ENCODE measurements around the gene PLS3. TPM values are rescaled to one million over a fixed set of nuclear protein-coding genes. Genes with fewer than 3 reads are reported as not detected.

The PLS3 gene
- total and polyA plus RNA-seq, 2 donors = 45.0 to 65.3 TPM

GRCh38 chrX:115561605-115562479 is 868 bp downstream of the PLS3 start:
- WGBS = 1% methylated on average over 55 of the region's 55 CpGs
- Histone ChIP-seq H3K27ac (ENCODE audit: low read depth in 1 of 2, low read length in 1 of 2) (peak overlapping the region; percentile 58 to 69), H3K27me3 (ENCODE audit: control insufficient read depth in 2 of 2, insufficient read depth in 1 of 2, low read length in 1 of 2) (peaks cover 0 to 29% of the 10 kb centered on the region in 2 donors), H3K36me3 (ENCODE audit: control insufficient read depth in 2 of 2, insufficient read depth in 2 of 2, low read length in 1 of 2) (no peaks in the 10 kb centered on the region), H3K4me1 (ENCODE audit: control insufficient read depth in 2 of 2, insufficient read depth in 2 of 2, low read length in 2 of 2) (no peaks in the 10 kb centered on the region), H3K9me3 (ENCODE audit: control insufficient read depth in 2 of 2, insufficient read depth in 1 of 2, low read length in 1 of 2) (no peaks in the 10 kb centered on the region), H3K4me3 (ENCODE audit: low read length in 2 of 2) (peak overlapping the region; percentile 44 to 46)
- peak in 2 of 9 donors; percentile 8 to 20 for DNase-seq (ENCODE audit: low read depth in 6 of 9, low spot score in 9 of 9)

- no peak for DNase-seq (ENCODE audit: low read depth in 6 of 9, low spot score in 9 of 9)
- Histone ChIP-seq H3K4me3 (ENCODE audit: low read length in 2 of 2) (peak overlapping the region in 1 of 2 donors; percentile 46), H3K4me1 (ENCODE audit: control insufficient read depth in 2 of 2, insufficient read depth in 2 of 2, low read length in 2 of 2) (no peaks in the 10 kb centered on the region), H3K9me3 (ENCODE audit: control insufficient read depth in 2 of 2, insufficient read depth in 1 of 2, low read length in 1 of 2) (no peaks in the 10 kb centered on the region), H3K27me3 (ENCODE audit: control insufficient read depth in 2 of 2, insufficient read depth in 1 of 2, low read length in 1 of 2) (peaks cover 0 to 29% of the 10 kb centered on the region in 2 donors), H3K36me3 (ENCODE audit: control insufficient read depth in 2 of 2, insufficient read depth in 2 of 2, low read length in 1 of 2) (no peaks in the 10 kb centered on the region), H3K27ac (ENCODE audit: low read depth in 1 of 2, low read length in 1 of 2) (peak overlapping the region in 1 of 2 donors; percentile 32)
- WGBS = 67% methylated on average over 9 of the region's 9 CpGs
Measured at GRCh38 chrX:115562480-115562847, 1.5 kb downstream of the PLS3 start.

GRCh38 chrX:115563633-115564162 is 2.7 kb downstream of the PLS3 start:
- Histone ChIP-seq H3K27me3 (ENCODE audit: control insufficient read depth in 2 of 2, insufficient read depth in 1 of 2, low read length in 1 of 2) (peaks cover 0 to 29% of the 10 kb centered on the region in 2 donors), H3K4me3 (ENCODE audit: low read length in 2 of 2) (no peak overlapping the region), H3K36me3 (ENCODE audit: control insufficient read depth in 2 of 2, insufficient read depth in 2 of 2, low read length in 1 of 2) (no peaks in the 10 kb centered on the region), H3K4me1 (ENCODE audit: control insufficient read depth in 2 of 2, insufficient read depth in 2 of 2, low read length in 2 of 2) (no peaks in the 10 kb centered on the region), H3K27ac (ENCODE audit: low read depth in 1 of 2, low read length in 1 of 2) (no peak overlapping the region), H3K9me3 (ENCODE audit: control insufficient read depth in 2 of 2, insufficient read depth in 1 of 2, low read length in 1 of 2) (no peaks in the 10 kb centered on the region)
- DNase-seq (ENCODE audit: low read depth in 6 of 9, low spot score in 9 of 9) = no peak
- 49% methylated on average over 4 of the region's 4 CpGs for WGBS

- Histone ChIP-seq H3K9me3 (ENCODE audit: control insufficient read depth in 2 of 2, insufficient read depth in 1 of 2, low read length in 1 of 2) (no peaks in the 10 kb centered on the region), H3K4me3 (ENCODE audit: low read length in 2 of 2) (no peak overlapping the region), H3K27ac (ENCODE audit: low read depth in 1 of 2, low read length in 1 of 2) (no peak overlapping the region), H3K27me3 (ENCODE audit: control insufficient read depth in 2 of 2, insufficient read depth in 1 of 2, low read length in 1 of 2) (peaks cover 0 to 27% of the 10 kb centered on the region in 2 donors), H3K4me1 (ENCODE audit: control insufficient read depth in 2 of 2, insufficient read depth in 2 of 2, low read length in 2 of 2) (no peaks in the 10 kb centered on the region), H3K36me3 (ENCODE audit: control insufficient read depth in 2 of 2, insufficient read depth in 2 of 2, low read length in 1 of 2) (no peaks in the 10 kb centered on the region)
- no peak for DNase-seq (ENCODE audit: low read depth in 6 of 9, low spot score in 9 of 9)
- WGBS = 91% methylated on average over 2 of the region's 2 CpGs
Measured at GRCh38 chrX:115564243-115564642, 3.3 kb downstream of the PLS3 start.

- H3K36me3 ChIP-seq (ENCODE audit: control insufficient read depth in 2 of 2, insufficient read depth in 2 of 2, low read length in 1 of 2) = no peaks in the 10 kb centered on the region
- 88% methylated on average over 2 of the region's 2 CpGs for WGBS
- DNase-seq (ENCODE audit: low read depth in 6 of 9, low spot score in 9 of 9) = no peak
Measured at GRCh38 chrX:115565888-115566287, 4.9 kb downstream of the PLS3 start.

GRCh38 chrX:115571712-115572111 is 10.7 kb downstream of the PLS3 start:
- no peaks in the 10 kb centered on the region for H3K27me3 ChIP-seq (ENCODE audit: control insufficient read depth in 2 of 2, insufficient read depth in 1 of 2, low read length in 1 of 2)
- no peaks in the 10 kb centered on the region for H3K4me1 ChIP-seq (ENCODE audit: control insufficient read depth in 2 of 2, insufficient read depth in 2 of 2, low read length in 2 of 2)
- no peaks in the 10 kb centered on the region for H3K9me3 ChIP-seq (ENCODE audit: control insufficient read depth in 2 of 2, insufficient read depth in 1 of 2, low read length in 1 of 2)
- DNase-seq (ENCODE audit: low read depth in 6 of 9, low spot score in 9 of 9) = no peak
- no peaks in the 10 kb centered on the region for H3K36me3 ChIP-seq (ENCODE audit: control insufficient read depth in 2 of 2, insufficient read depth in 2 of 2, low read length in 1 of 2)
- H3K4me3 ChIP-seq (ENCODE audit: low read length in 2 of 2) = no peak overlapping the region
- H3K27ac ChIP-seq (ENCODE audit: low read depth in 1 of 2, low read length in 1 of 2) = no peak overlapping the region

More at GRCh38 chrX:115565888-115566287, 4.9 kb downstream of the PLS3 start:
- Histone ChIP-seq H3K27ac (ENCODE audit: low read depth in 1 of 2, low read length in 1 of 2) (no peak overlapping the region), H3K9me3 (ENCODE audit: control insufficient read depth in 2 of 2, insufficient read depth in 1 of 2, low read length in 1 of 2) (no peaks in the 10 kb centered on the region), H3K4me1 (ENCODE audit: control insufficient read depth in 2 of 2, insufficient read depth in 2 of 2, low read length in 2 of 2) (no peaks in the 10 kb centered on the region), H3K27me3 (ENCODE audit: control insufficient read depth in 2 of 2, insufficient read depth in 1 of 2, low read length in 1 of 2) (peaks cover 0 to 18% of the 10 kb centered on the region in 2 donors), H3K4me3 (ENCODE audit: low read length in 2 of 2) (no peak overlapping the region)

- Histone ChIP-seq H3K36me3 (ENCODE audit: control insufficient read depth in 2 of 2, insufficient read depth in 2 of 2, low read length in 1 of 2) (no peaks in the 10 kb centered on the region), H3K4me3 (ENCODE audit: low read length in 2 of 2) (no peak overlapping the region), H3K27ac (ENCODE audit: low read depth in 1 of 2, low read length in 1 of 2) (no peak overlapping the region), H3K4me1 (ENCODE audit: control insufficient read depth in 2 of 2, insufficient read depth in 2 of 2, low read length in 2 of 2) (no peaks in the 10 kb centered on the region), H3K27me3 (ENCODE audit: control insufficient read depth in 2 of 2, insufficient read depth in 1 of 2, low read length in 1 of 2) (no peaks in the 10 kb centered on the region), H3K9me3 (ENCODE audit: control insufficient read depth in 2 of 2, insufficient read depth in 1 of 2, low read length in 1 of 2) (no peaks in the 10 kb centered on the region)
- WGBS = 99% methylated on average over 2 of the region's 2 CpGs
- DNase-seq (ENCODE audit: low read depth in 6 of 9, low spot score in 9 of 9) = no peak
Measured at GRCh38 chrX:115573185-115573584, 12.2 kb downstream of the PLS3 start.

- Histone ChIP-seq H3K36me3 (ENCODE audit: control insufficient read depth in 2 of 2, insufficient read depth in 2 of 2, low read length in 1 of 2) (no peaks in the 10 kb centered on the region), H3K27ac (ENCODE audit: low read depth in 1 of 2, low read length in 1 of 2) (no peak overlapping the region), H3K4me3 (ENCODE audit: low read length in 2 of 2) (no peak overlapping the region), H3K4me1 (ENCODE audit: control insufficient read depth in 2 of 2, insufficient read depth in 2 of 2, low read length in 2 of 2) (no peaks in the 10 kb centered on the region), H3K27me3 (ENCODE audit: control insufficient read depth in 2 of 2, insufficient read depth in 1 of 2, low read length in 1 of 2) (no peaks in the 10 kb centered on the region), H3K9me3 (ENCODE audit: control insufficient read depth in 2 of 2, insufficient read depth in 1 of 2, low read length in 1 of 2) (no peaks in the 10 kb centered on the region)
- no peak for DNase-seq (ENCODE audit: low read depth in 6 of 9, low spot score in 9 of 9)
- 95% methylated on average over 5 of the region's 5 CpGs for WGBS
Measured at GRCh38 chrX:115576676-115577075, 15.7 kb downstream of the PLS3 start.

GRCh38 chrX:115579327-115579726 is 18.4 kb downstream of the PLS3 start:
- Histone ChIP-seq H3K36me3 (ENCODE audit: control insufficient read depth in 2 of 2, insufficient read depth in 2 of 2, low read length in 1 of 2) (no peaks in the 10 kb centered on the region), H3K27ac (ENCODE audit: low read depth in 1 of 2, low read length in 1 of 2) (no peak overlapping the region), H3K4me3 (ENCODE audit: low read length in 2 of 2) (no peak overlapping the region), H3K27me3 (ENCODE audit: control insufficient read depth in 2 of 2, insufficient read depth in 1 of 2, low read length in 1 of 2) (peaks cover 0 to 3% of the 10 kb centered on the region in 2 donors), H3K9me3 (ENCODE audit: control insufficient read depth in 2 of 2, insufficient read depth in 1 of 2, low read length in 1 of 2) (no peaks in the 10 kb centered on the region), H3K4me1 (ENCODE audit: control insufficient read depth in 2 of 2, insufficient read depth in 2 of 2, low read length in 2 of 2) (no peaks in the 10 kb centered on the region)
- 100% methylated on average over 2 of the region's 2 CpGs for WGBS
- DNase-seq (ENCODE audit: low read depth in 6 of 9, low spot score in 9 of 9) = no peak
